ENCODE data around the gene TEX54.

- TF ChIP-seq POLR2A (IDR thresholded peaks at IDR 0.05; ENCODE audit: low read length) (no peak), GATA1 (IDR thresholded peaks at IDR 0.05; ENCODE audit: low read depth, low read length) (no peak)
Observed at GRCh38 chr11:62846177-62846576, 13.5 kb upstream of the TEX54 start.

All from erythroblast (primary cell).